GM12878 (cell line): ENCODE results near the gene HNMT. TPM values are rescaled to one million over a fixed set of nuclear protein-coding genes. Genes with fewer than 3 reads are reported as not detected.
A peak's percentile ranks its signal among the peaks of the same experiment; 100 is the strongest.

Experiments
- ATF7 ChIP-seq: fragments of 450-650 bp; IDR thresholded peaks from 2 replicates; pipeline ENCODE4 v1.6.1; 2016; ENCODE audit warnings: low read depth, mild to moderate bottlenecking
- BCL3 ChIP-seq: IDR thresholded peaks from 2 replicates; pipeline ENCODE4 v1.6.1; 2011; ENCODE audit warnings: borderline replicate concordance, low read depth, mild to moderate bottlenecking, moderate library complexity, low read length; ENCODE audit not compliant: insufficient read depth, poor library complexity, severe bottlenecking
- BMI1 ChIP-seq: fragments of 450-650 bp; IDR thresholded peaks from 2 replicates; pipeline ENCODE4 v1.6.1; 2016; ENCODE audit warnings: mild to moderate bottlenecking, moderate library complexity, borderline replicate concordance
- CBX5 ChIP-seq: sonication (generic); IDR thresholded peaks from 2 replicates; pipeline ENCODE4 v1.6.1; 2016; ENCODE audit warnings: low read depth, moderate library complexity, mild to moderate bottlenecking, inconsistent platforms
- CEBPB ChIP-seq, 2 experiments: fragments of 150-350 bp in 1 of 2; IDR thresholded peaks; 2 replicates each; pipeline ENCODE4 v1.6.1; 2012 to 2014; ENCODE audit warnings: low read depth in 2 of 2, low read length in 2 of 2, borderline replicate concordance in 1 of 2, inconsistent platforms in 1 of 2
- DPF2 ChIP-seq: fragments of 450-650 bp; IDR thresholded peaks from 2 replicates; pipeline ENCODE4 v1.6.1; 2017; ENCODE audit warnings: mild to moderate bottlenecking
- FOXK2 ChIP-seq: fragments of 450-650 bp; IDR thresholded peaks from 2 replicates; pipeline ENCODE4 v1.6.1; 2017; ENCODE audit warnings: mild to moderate bottlenecking, moderate library complexity
- HSF1 ChIP-seq: fragments of 150-350 bp; IDR thresholded peaks from 2 replicates; pipeline ENCODE4 v1.6.1; 2014; ENCODE audit warnings: mild to moderate bottlenecking, low read depth, low read length
- NFIC ChIP-seq: IDR thresholded peaks from 2 replicates; pipeline ENCODE4 v1.6.1; 2012; ENCODE audit warnings: low read depth, mild to moderate bottlenecking, inconsistent platforms, low read length, moderate library complexity
- NRF1 ChIP-seq: conservative IDR thresholded peaks from 2 replicates; pipeline ENCODE4 v1.6.1; 2011; ENCODE audit warnings: mild to moderate bottlenecking, low read depth, low read length, improper control_type of control experiment
- PKNOX1 ChIP-seq: fragments of 450-650 bp; IDR thresholded peaks from 2 replicates; pipeline ENCODE4 v1.6.1; 2016; ENCODE audit warnings: mild to moderate bottlenecking
- RCOR1 ChIP-seq: conservative IDR thresholded peaks from 2 replicates; pipeline ENCODE4 v1.6.1; 2012; ENCODE audit warnings: low read depth, low read length, improper control_type of control experiment
- SIX5 ChIP-seq: IDR thresholded peaks from 2 replicates; pipeline ENCODE4 v1.6.1; 2011; ENCODE audit warnings: mild to moderate bottlenecking, low read depth, low read length, moderate library complexity; ENCODE audit not compliant: severe bottlenecking
- SMARCA5 ChIP-seq: fragments of 450-650 bp; IDR thresholded peaks from 2 replicates; pipeline ENCODE4 v1.6.1; 2017; ENCODE audit warnings: mild to moderate bottlenecking
- SP1 ChIP-seq: IDR thresholded peaks from one replicate; pipeline ENCODE4 v1.6.1; 2011; ENCODE audit warnings: low read depth, low read length
- STAT3 ChIP-seq: IDR thresholded peaks from 2 replicates; pipeline ENCODE4 v1.6.1; 2011; ENCODE audit warnings: low read depth, low read length, improper control_type of control experiment
- TCF12 ChIP-seq: IDR thresholded peaks from 2 replicates; pipeline ENCODE4 v1.6.1; 2011; ENCODE audit warnings: low read depth, mild to moderate bottlenecking, low read length
- TCF7 ChIP-seq: IDR thresholded peaks from 2 replicates; pipeline ENCODE4 v1.6.1; 2014; ENCODE audit warnings: antibody characterized with exemption, borderline replicate concordance
- YBX1 ChIP-seq: fragments of 450-650 bp; IDR thresholded peaks from 2 replicates; pipeline ENCODE4 v1.6.1; 2016; ENCODE audit warnings: antibody characterized with exemption
- ZBTB4 ChIP-seq: fragments of 450-650 bp; formaldehyde crosslinking; IDR thresholded peaks from 2 replicates; pipeline ENCODE4 v1.4.0; 2022; ENCODE audit warnings: mild to moderate bottlenecking, moderate library complexity
- ZBTB40 ChIP-seq: fragments of 450-650 bp; IDR thresholded peaks from 2 replicates; pipeline ENCODE4 v1.6.1; 2016; ENCODE audit warnings: mild to moderate bottlenecking, moderate library complexity, borderline replicate concordance
- polyA plus RNA-seq, 11 experiments: library from polyadenylated mRNA; depleted of rRNA in 4 of 11; unstranded in 6 of 11; stranded (reverse) in 5 of 11; fragments of >200 nt; fragmentation: Nextera tagmentation in 4 of 11; fragmentation: Illumina TruSeq in 1 of 11; extraction: Ambion mirVana in 4 of 11; extraction: Trizol in 1 of 11; gene quantifications; 1 replicate in 1 of 11; 2 replicates in 10 of 11; pipeline versions ENCODE4 v1.2.1 to v1.2.3, GENCODE V29; 2011 to 2016; ENCODE audit warnings: inconsistent platforms in 2 of 11, missing spikeins in 2 of 11, low read depth in 1 of 11
- total RNA-seq, 4 experiments: library from RNA; depleted of rRNA in 3 of 4; stranded (reverse); fragments of >200 nt in 3 of 4; fragmentation: Illumina TruSeq in 1 of 4; extraction: Trizol in 1 of 4; gene quantifications; 2 replicates each; pipeline versions ENCODE4 v1.2.1 to v1.2.3, GENCODE V29; 2013 to 2021

Gene HNMT
- total and polyA plus RNA-seq, 10 of the 15 experiments (the other 5 are each of a cell fraction or from before 2014, with no cell fraction given), result not detected

- TF ChIP-seq ZBTB4 (CRISPR knock-in tag) (no peak), ATF7 (no peak), NFIC (no peak), NRF1 (no peak), TCF7 (no peak), SIX5 (no peak), DPF2 (no peak), STAT3 (no peak), RCOR1 (no peak), ZBTB40 (no peak), FOXK2 (no peak), SP1 (no peak), SMARCA5 (no peak), PKNOX1 (no peak), CEBPB (IDR thresholded peaks at IDR 0.05; ENCODE audit: borderline replicate concordance in 1 of 2, low read depth in 2 of 2, low read length in 2 of 2) (no peak), BCL3 (no peak), TCF12 (0 out of 2 replicates have a peak, but pooled peaks have one; percentile 15), HSF1 (no peak), YBX1 (no peak), BMI1 (no peak), CBX5 (no peak)
Measured at GRCh38 chr2:138028538-138028937, 64.3 kb downstream of the HNMT start (continued).
